ENCODE results near the gene SNX19.
A peak's percentile ranks its signal among the peaks of the same experiment; 100 is the strongest.

The SNX19 gene

GRCh38 chr11:130831506-130831905 is 84.8 kb downstream of the SNX19 start:
- no peak for DNase-seq
- no peaks in the 10 kb centered on the region for H3K4me1 Mint-ChIP-seq
- H3K36me3 Mint-ChIP-seq (ENCODE audit: low read depth) = no peaks in the 10 kb centered on the region
- no peak overlapping the region for H3K27ac Mint-ChIP-seq
- peaks cover 1% of the 10 kb centered on the region for H3K9me3 Mint-ChIP-seq
- no peak for ATAC-seq
- peaks cover 2% of the 10 kb centered on the region for H3K27me3 Mint-ChIP-seq
- H3K4me3 Mint-ChIP-seq = no peak overlapping the region

- no peak overlapping the region for H3K4me3 Mint-ChIP-seq
- no peak for ATAC-seq
- no peaks in the 10 kb centered on the region for H3K36me3 Mint-ChIP-seq (ENCODE audit: low read depth)
- H3K27ac Mint-ChIP-seq = no peak overlapping the region
- H3K9me3 Mint-ChIP-seq = no peaks in the 10 kb centered on the region
- no peak for DNase-seq
- H3K4me1 Mint-ChIP-seq = no peaks in the 10 kb centered on the region
- peaks cover 2% of the 10 kb centered on the region for H3K27me3 Mint-ChIP-seq
These were observed 85.7 kb downstream of the SNX19 start for GRCh38 chr11:130830566-130830965.

GRCh38 chr11:130829920-130830511 is 86.3 kb downstream of the SNX19 start:
- H3K27me3 Mint-ChIP-seq = peaks cover 2% of the 10 kb centered on the region
- DNase-seq = no peak
- H3K27ac Mint-ChIP-seq = no peak overlapping the region
- H3K36me3 Mint-ChIP-seq (ENCODE audit: low read depth) = no peaks in the 10 kb centered on the region
- no peaks in the 10 kb centered on the region for H3K4me1 Mint-ChIP-seq
- no peaks in the 10 kb centered on the region for H3K9me3 Mint-ChIP-seq
- no peak for ATAC-seq
- no peak overlapping the region for H3K4me3 Mint-ChIP-seq

GRCh38 chr11:130828741-130829140 is 87.5 kb downstream of the SNX19 start:
- H3K4me1 Mint-ChIP-seq = no peaks in the 10 kb centered on the region
- no peaks in the 10 kb centered on the region for H3K36me3 Mint-ChIP-seq (ENCODE audit: low read depth)
- no peak overlapping the region for H3K4me3 Mint-ChIP-seq
- no peak for DNase-seq
- H3K9me3 Mint-ChIP-seq = no peaks in the 10 kb centered on the region
- no peak overlapping the region for H3K27ac Mint-ChIP-seq
- peaks cover 2% of the 10 kb centered on the region for H3K27me3 Mint-ChIP-seq
- ATAC-seq = no peak

GRCh38 chr11:130827451-130828377 is 88.6 kb downstream of the SNX19 start:
- Mint-ChIP-seq H3K9me3 (no peaks in the 10 kb centered on the region), H3K4me1 (no peaks in the 10 kb centered on the region), H3K4me3 (no peak overlapping the region), H3K36me3 (ENCODE audit: low read depth) (no peaks in the 10 kb centered on the region), H3K27ac (no peak overlapping the region), H3K27me3 (peaks cover 2% of the 10 kb centered on the region)
- peak; percentile 6 for DNase-seq
- peak; percentile 64 for ATAC-seq

- Mint-ChIP-seq H3K36me3 (ENCODE audit: low read depth) (no peaks in the 10 kb centered on the region), H3K9me3 (no peaks in the 10 kb centered on the region), H3K27ac (no peak overlapping the region), H3K4me1 (no peaks in the 10 kb centered on the region), H3K4me3 (no peak overlapping the region), H3K27me3 (peaks cover 2% of the 10 kb centered on the region)
- DNase-seq = no peak
- no peak for ATAC-seq
These were observed 89.7 kb downstream of the SNX19 start for GRCh38 chr11:130826572-130826971.

- DNase-seq (no peak), ATAC-seq (no peak)
- Mint-ChIP-seq H3K9me3 (no peaks in the 10 kb centered on the region), H3K27me3 (peaks cover 2% of the 10 kb centered on the region), H3K36me3 (ENCODE audit: low read depth) (no peaks in the 10 kb centered on the region), H3K27ac (no peak overlapping the region), H3K4me3 (no peak overlapping the region), H3K4me1 (no peaks in the 10 kb centered on the region)
These were observed 90.3 kb downstream of the SNX19 start for GRCh38 chr11:130825983-130826382.

- DNase-seq (no peak), ATAC-seq (no peak)
- Mint-ChIP-seq H3K4me3 (no peak overlapping the region), H3K27me3 (peaks cover 2% of the 10 kb centered on the region), H3K36me3 (ENCODE audit: low read depth) (no peaks in the 10 kb centered on the region), H3K4me1 (no peaks in the 10 kb centered on the region), H3K27ac (no peak overlapping the region), H3K9me3 (no peaks in the 10 kb centered on the region)
These were observed 90.7 kb downstream of the SNX19 start for GRCh38 chr11:130825561-130825960.
